ENCODE data around the gene FBXW12. TPM values are rescaled to one million over a fixed set of nuclear protein-coding genes. Genes with fewer than 3 reads are reported as not detected.

Gene FBXW12
- total RNA-seq, 1 experiment from 2014 or later, result not detected

DNA sequence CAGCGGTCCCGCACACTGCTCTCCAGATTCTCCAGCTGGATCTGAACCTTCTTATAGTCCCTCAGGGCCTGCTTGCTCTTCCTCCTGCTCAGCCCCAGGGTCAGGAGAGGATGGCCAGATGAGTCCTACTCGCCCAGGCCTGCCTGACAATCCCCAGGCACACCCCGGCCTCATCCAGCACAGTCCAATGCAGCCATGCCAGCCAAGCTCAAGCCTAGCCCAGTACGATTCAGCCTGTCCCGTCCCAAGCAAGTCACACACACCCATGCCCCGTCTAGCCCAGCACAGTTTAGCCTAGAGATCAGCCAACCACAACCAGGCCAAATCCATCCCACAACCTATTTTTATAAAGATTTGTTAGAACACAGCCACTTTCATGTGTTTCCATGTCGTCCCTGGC lies 41.1 kb downstream of the FBXW12 start:
- H3K9me3 ChIP-seq (ENCODE audit: low read length), result no peaks in the 10 kb centered on the region

DNA sequence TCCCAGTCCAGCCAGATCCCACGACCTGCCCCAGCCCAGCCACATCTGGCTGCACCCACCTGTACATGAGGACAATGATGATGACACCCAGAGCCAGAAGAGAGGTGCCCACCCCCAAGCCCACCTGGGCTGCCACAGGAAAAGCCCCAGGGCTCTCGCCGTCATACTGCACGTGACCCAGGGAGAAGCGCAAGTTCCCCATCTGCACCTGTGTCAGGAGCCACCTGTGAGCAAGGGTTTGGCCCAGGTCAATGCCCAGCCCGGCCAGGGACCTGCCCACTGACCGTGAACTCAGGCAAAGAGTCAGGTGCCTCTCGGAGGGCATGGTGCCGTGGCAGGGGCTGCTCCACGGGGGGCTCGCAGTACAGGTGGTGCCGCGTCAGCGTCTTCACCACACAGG lies 41.6 kb downstream of the FBXW12 start:
- Histone ChIP-seq H3K4me3 (ENCODE audit: low read length) (no peak overlapping the region), H3K79me2 (ENCODE audit: low read length) (no peaks in the 10 kb centered on the region), H3K9me2 (replicated peaks; ENCODE audit: low read length) (no peaks in the 10 kb centered on the region), H3F3A (ENCODE audit: low read length, unreplicated experiment) (no peaks in the 10 kb centered on the region), H2AFZ (ENCODE audit: low read length) (no peak overlapping the region), H3K9ac (ENCODE audit: low read length) (no peak overlapping the region), H4K20me1 (ENCODE audit: low read length) (no peaks in the 10 kb centered on the region), H3K4me2 (ENCODE audit: low read length) (no peak overlapping the region), H3K4me1 (ENCODE audit: insufficient read depth, low read length) (no peaks in the 10 kb centered on the region), H3K27ac (ENCODE audit: low read length) (no peak overlapping the region), H3K9me3 (ENCODE audit: low read length) (no peaks in the 10 kb centered on the region), H3K27me3 (ENCODE audit: low read length) (no peaks in the 10 kb centered on the region), H3K36me3 (ENCODE audit: low read depth, low read length) (no peaks in the 10 kb centered on the region)
- intact Hi-C loops (cut with micrococcal nuclease), result no loop called here
- BruUV-seq (replicated peaks), result no TSS peak
- no peak for DNase-seq
- ATAC-seq, result no peak
- CTCF ChIA-PET, result no interaction called here
- TF ChIP-seq EZH2phosphoT487 (IDR thresholded peaks at IDR 0.05; ENCODE audit: borderline replicate concordance, low read length) (no peak), EZH2 (IDR thresholded peaks at IDR 0.05; ENCODE audit: low read length, unreplicated experiment) (no peak)
- TF ChIP-seq, protein P1, sequence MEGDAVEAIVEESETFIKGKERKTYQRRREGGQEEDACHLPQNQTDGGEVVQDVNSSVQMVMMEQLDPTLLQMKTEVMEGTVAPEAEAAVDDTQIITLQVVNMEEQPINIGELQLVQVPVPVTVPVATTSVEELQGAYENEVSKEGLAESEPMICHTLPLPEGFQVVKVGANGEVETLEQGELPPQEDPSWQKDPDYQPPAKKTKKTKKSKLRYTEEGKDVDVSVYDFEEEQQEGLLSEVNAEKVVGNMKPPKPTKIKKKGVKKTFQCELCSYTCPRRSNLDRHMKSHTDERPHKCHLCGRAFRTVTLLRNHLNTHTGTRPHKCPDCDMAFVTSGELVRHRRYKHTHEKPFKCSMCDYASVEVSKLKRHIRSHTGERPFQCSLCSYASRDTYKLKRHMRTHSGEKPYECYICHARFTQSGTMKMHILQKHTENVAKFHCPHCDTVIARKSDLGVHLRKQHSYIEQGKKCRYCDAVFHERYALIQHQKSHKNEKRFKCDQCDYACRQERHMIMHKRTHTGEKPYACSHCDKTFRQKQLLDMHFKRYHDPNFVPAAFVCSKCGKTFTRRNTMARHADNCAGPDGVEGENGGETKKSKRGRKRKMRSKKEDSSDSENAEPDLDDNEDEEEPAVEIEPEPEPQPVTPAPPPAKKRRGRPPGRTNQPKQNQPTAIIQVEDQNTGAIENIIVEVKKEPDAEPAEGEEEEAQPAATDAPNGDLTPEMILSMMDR (conservative IDR thresholded peaks at IDR 0.05; ENCODE audit: low read depth, low read length), result no peak
- POLR2A ChIA-PET (ENCODE audit: unreplicated experiment), result no interaction called here

More for the DNA sequence above, 41.1 kb downstream of the FBXW12 start:
- Histone ChIP-seq H3K79me2 (ENCODE audit: low read length) (no peaks in the 10 kb centered on the region), H3K27ac (ENCODE audit: low read length) (no peak overlapping the region), H3K9me2 (replicated peaks; ENCODE audit: low read length) (no peaks in the 10 kb centered on the region), H4K20me1 (ENCODE audit: low read length) (no peaks in the 10 kb centered on the region), H3K4me3 (ENCODE audit: low read length) (no peak overlapping the region), H3K4me1 (ENCODE audit: insufficient read depth, low read length) (no peaks in the 10 kb centered on the region), H3K4me2 (ENCODE audit: low read length) (no peak overlapping the region), H3F3A (ENCODE audit: low read length, unreplicated experiment) (no peaks in the 10 kb centered on the region), H3K27me3 (ENCODE audit: low read length) (no peaks in the 10 kb centered on the region), H2AFZ (ENCODE audit: low read length) (no peak overlapping the region), H3K36me3 (ENCODE audit: low read depth, low read length) (no peaks in the 10 kb centered on the region), H3K9ac (ENCODE audit: low read length) (no peak overlapping the region)
- no TSS peak for BruUV-seq (replicated peaks)
- intact Hi-C loops (cut with micrococcal nuclease), result no loop called here
- TF ChIP-seq EZH2 (IDR thresholded peaks at IDR 0.05; ENCODE audit: low read length, unreplicated experiment) (no peak), EZH2phosphoT487 (IDR thresholded peaks at IDR 0.05; ENCODE audit: borderline replicate concordance, low read length) (no peak)
- TF ChIP-seq, protein P1 (conservative IDR thresholded peaks at IDR 0.05; ENCODE audit: low read depth, low read length), result no peak
- DNase-seq (no peak), ATAC-seq (no peak)
- ChIA-PET CTCF (no interaction called here), POLR2A (ENCODE audit: unreplicated experiment) (no interaction called here)

DNA sequence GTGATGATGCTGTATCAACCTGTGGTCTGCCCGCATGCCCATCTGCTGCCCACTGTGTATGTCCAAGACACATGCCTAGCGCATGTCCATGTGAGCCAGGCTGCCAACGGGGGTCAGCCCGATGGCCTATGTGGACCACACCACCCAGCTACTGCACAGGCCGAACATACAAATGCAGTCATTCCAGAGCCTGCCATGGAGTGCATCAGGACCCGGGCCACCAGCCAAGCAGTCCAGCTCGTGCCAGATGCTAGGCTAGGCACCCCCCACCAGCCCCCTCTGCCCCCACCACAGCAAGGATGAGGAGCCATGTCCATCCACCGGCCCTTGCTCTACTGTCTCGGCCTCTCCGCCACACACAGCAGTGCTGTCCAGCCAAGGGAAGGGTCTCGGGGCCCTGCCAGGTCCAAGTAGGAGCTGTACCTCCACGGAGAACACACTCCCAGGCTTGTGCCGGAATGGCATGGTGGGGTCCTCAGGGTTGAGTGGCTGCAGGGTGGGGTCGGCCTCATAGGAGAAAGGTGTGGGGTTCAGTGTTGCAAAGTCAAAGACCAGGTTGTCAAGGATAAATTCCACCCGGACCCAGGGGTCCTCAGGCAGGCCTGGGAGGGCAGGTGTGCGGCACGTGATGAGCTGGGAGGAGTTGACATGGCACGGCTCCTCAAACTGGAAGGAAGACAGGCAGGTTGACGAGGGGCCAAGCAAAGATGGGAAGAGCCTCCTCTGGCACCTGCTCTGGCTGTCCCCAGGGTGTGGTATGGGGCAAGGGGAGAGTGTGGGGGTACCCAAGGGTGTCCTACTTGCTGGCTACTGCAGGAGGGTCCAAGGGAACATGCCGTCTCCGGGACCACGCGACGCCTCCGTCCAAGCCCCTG lies 42.6 kb downstream of the FBXW12 start:
- no peak for DNase-seq
- H3K4me1 ChIP-seq (ENCODE audit: insufficient read depth, low read length), result no peaks in the 10 kb centered on the region
- no peak overlapping the region for H3K27ac ChIP-seq (ENCODE audit: low read length)
- H3K9ac ChIP-seq (ENCODE audit: low read length), result no peak overlapping the region
- no peaks in the 10 kb centered on the region for H3K9me2 ChIP-seq (replicated peaks; ENCODE audit: low read length)
- no peak for TF ChIP-seq EZH2 (IDR thresholded peaks at IDR 0.05; ENCODE audit: low read length, unreplicated experiment)
- TF ChIP-seq, protein P1 (conservative IDR thresholded peaks at IDR 0.05; ENCODE audit: low read depth, low read length), result no peak
- TF ChIP-seq EZH2phosphoT487 (IDR thresholded peaks at IDR 0.05; ENCODE audit: borderline replicate concordance, low read length), result no peak
- ATAC-seq, result no peak
- no peaks in the 10 kb centered on the region for H3K79me2 ChIP-seq (ENCODE audit: low read length)
- CTCF ChIA-PET, result no interaction called here
- POLR2A ChIA-PET (ENCODE audit: unreplicated experiment), result no interaction called here
- intact Hi-C loops (cut with micrococcal nuclease), result no loop called here
- no TSS peak for BruUV-seq (replicated peaks)
- no peak overlapping the region for H3K4me2 ChIP-seq (ENCODE audit: low read length)
- no peaks in the 10 kb centered on the region for H3K9me3 ChIP-seq (ENCODE audit: low read length)
- H3F3A ChIP-seq (ENCODE audit: low read length, unreplicated experiment), result no peaks in the 10 kb centered on the region
- H3K36me3 ChIP-seq (ENCODE audit: low read depth, low read length), result no peaks in the 10 kb centered on the region
- no peaks in the 10 kb centered on the region for H3K27me3 ChIP-seq (ENCODE audit: low read length)
- no peak overlapping the region for H2AFZ ChIP-seq (ENCODE audit: low read length)
- no peak overlapping the region for H3K4me3 ChIP-seq (ENCODE audit: low read length)
- H4K20me1 ChIP-seq (ENCODE audit: low read length), result no peaks in the 10 kb centered on the region
